ENCODE data around the gene KRT7. TPM values are rescaled to one million over a fixed set of nuclear protein-coding genes. Genes with fewer than 3 reads are reported as not detected.

KRT7 gene
- total and polyA plus RNA-seq, 4 donors: 0.37 to 9.9 (median 7.0) TPM

DNA sequence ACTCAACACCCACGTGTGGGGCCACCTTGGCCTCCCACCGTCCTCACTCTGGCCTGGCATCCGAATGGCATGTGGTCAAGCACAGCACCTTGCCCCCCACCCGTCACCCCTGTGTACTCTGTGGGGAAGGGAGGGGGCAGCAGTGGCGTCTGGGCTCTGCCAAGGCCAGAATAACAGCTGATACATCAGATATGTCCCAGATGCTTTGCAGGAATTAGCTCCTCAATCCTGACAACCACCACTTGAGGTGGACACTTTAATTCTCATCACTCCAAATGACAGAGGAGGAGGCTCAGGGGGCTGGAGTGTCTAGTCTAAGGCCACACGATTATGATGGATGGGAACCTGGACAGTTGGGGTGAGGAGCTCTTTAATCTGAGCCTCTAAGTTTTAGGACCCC lies 39.5 kb upstream of the KRT7 start:
- H3K4me1 ChIP-seq (ENCODE audit: control insufficient read depth in 4 of 4, insufficient read depth in 4 of 4, low read length in 3 of 4): peaks cover 0 to 8% (median 1%) of the 10 kb centered on the region in 4 donors
- TF ChIP-seq RXRA (IDR thresholded peaks at IDR 0.05): no peak
- no peak for TF ChIP-seq JUND (IDR thresholded peaks at IDR 0.05)
- TF ChIP-seq, protein P1, sequence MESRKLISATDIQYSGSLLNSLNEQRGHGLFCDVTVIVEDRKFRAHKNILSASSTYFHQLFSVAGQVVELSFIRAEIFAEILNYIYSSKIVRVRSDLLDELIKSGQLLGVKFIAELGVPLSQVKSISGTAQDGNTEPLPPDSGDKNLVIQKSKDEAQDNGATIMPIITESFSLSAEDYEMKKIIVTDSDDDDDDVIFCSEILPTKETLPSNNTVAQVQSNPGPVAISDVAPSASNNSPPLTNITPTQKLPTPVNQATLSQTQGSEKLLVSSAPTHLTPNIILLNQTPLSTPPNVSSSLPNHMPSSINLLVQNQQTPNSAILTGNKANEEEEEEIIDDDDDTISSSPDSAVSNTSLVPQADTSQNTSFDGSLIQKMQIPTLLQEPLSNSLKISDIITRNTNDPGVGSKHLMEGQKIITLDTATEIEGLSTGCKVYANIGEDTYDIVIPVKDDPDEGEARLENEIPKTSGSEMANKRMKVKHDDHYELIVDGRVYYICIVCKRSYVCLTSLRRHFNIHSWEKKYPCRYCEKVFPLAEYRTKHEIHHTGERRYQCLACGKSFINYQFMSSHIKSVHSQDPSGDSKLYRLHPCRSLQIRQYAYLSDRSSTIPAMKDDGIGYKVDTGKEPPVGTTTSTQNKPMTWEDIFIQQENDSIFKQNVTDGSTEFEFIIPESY (IDR thresholded peaks at IDR 0.05): no peak
- no peak for TF ChIP-seq NR2F2 (IDR thresholded peaks at IDR 0.05)
- TF ChIP-seq RAD21 (IDR thresholded peaks at IDR 0.05): no peak
- no peak for TF ChIP-seq YY1 (IDR thresholded peaks at IDR 0.05)
- TF ChIP-seq HNF4A (conservative IDR thresholded peaks at IDR 0.05): no peak
- TF ChIP-seq TAF1 (conservative IDR thresholded peaks at IDR 0.05): no peak
- TF ChIP-seq GABPA (IDR thresholded peaks at IDR 0.05 in 1 of 2, conservative IDR thresholded peaks at IDR 0.05 in 1 of 2): no peak
- TF ChIP-seq EGR1 (IDR thresholded peaks at IDR 0.05; ENCODE audit: low read depth in 2 of 2): no peak
- no peak for TF ChIP-seq ATF3 (IDR thresholded peaks at IDR 0.05)
- TF ChIP-seq MAX (IDR thresholded peaks at IDR 0.05): no peak
- TF ChIP-seq, protein P2, sequence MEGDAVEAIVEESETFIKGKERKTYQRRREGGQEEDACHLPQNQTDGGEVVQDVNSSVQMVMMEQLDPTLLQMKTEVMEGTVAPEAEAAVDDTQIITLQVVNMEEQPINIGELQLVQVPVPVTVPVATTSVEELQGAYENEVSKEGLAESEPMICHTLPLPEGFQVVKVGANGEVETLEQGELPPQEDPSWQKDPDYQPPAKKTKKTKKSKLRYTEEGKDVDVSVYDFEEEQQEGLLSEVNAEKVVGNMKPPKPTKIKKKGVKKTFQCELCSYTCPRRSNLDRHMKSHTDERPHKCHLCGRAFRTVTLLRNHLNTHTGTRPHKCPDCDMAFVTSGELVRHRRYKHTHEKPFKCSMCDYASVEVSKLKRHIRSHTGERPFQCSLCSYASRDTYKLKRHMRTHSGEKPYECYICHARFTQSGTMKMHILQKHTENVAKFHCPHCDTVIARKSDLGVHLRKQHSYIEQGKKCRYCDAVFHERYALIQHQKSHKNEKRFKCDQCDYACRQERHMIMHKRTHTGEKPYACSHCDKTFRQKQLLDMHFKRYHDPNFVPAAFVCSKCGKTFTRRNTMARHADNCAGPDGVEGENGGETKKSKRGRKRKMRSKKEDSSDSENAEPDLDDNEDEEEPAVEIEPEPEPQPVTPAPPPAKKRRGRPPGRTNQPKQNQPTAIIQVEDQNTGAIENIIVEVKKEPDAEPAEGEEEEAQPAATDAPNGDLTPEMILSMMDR (IDR thresholded peaks at IDR 0.05; ENCODE audit: low read depth, low read length, missing input control): no peak
- no peak for TF ChIP-seq FOXA2 (IDR thresholded peaks at IDR 0.05)
- TF ChIP-seq FOXA1 (IDR thresholded peaks at IDR 0.05): no peak
- no peak for TF ChIP-seq HNF4G (IDR thresholded peaks at IDR 0.05)
- no peak for DNase-seq (ENCODE audit: low spot score)

DNA sequence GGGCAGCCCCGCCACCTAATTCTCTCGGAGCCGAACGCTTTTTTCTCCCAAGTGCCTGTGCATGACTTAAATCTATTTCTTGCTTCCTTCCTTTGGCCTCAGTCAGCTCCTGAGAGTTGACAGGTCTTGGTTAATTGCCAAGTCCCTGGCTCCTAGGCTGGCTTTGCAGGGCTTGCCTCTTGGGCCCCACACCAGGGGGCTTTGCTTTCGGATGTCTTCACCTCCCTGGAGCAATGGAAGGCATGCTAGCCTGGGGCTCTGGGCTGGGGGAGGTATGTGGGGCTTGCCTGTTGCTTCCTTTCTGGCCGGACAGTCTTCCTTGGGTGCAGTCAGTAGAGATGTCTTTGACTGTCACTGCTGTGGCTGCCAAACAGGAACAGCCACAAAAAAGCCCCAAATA lies 39.1 kb upstream of the KRT7 start:
- 64% methylated on average over 6 of the region's 6 CpGs for WGBS
- Histone ChIP-seq H3K36me3 (ENCODE audit: control insufficient read depth in 4 of 4, insufficient read depth in 3 of 4, low read depth in 1 of 4, low read length in 3 of 4) (no peaks in the 10 kb centered on the region), H3K27ac (ENCODE audit: low read depth in 1 of 2, low read length in 2 of 2) (no peak overlapping the region)

More for the DNA sequence above, 39.5 kb upstream of the KRT7 start:
- no peak overlapping the region for H3K4me3 ChIP-seq (ENCODE audit: low read depth in 1 of 3, low read length in 3 of 3)
- WGBS: 70% methylated on average over 6 of the region's 6 CpGs
- no peak overlapping the region for H3K9ac ChIP-seq (ENCODE audit: low read depth in 1 of 2, low read length in 2 of 2)
- H3K27ac ChIP-seq (ENCODE audit: low read depth in 1 of 2, low read length in 2 of 2): no peak overlapping the region
- H3K9me3 ChIP-seq (ENCODE audit: control insufficient read depth in 4 of 4, low read length in 3 of 4): no peaks in the 10 kb centered on the region
- H3K27me3 ChIP-seq (ENCODE audit: control insufficient read depth in 4 of 4, insufficient read depth in 4 of 4, low read length in 3 of 4): no peaks in the 10 kb centered on the region
- H3K36me3 ChIP-seq (ENCODE audit: control insufficient read depth in 4 of 4, insufficient read depth in 3 of 4, low read depth in 1 of 4, low read length in 3 of 4): no peaks in the 10 kb centered on the region

More for the DNA sequence above, 39.1 kb upstream of the KRT7 start:
- no peak overlapping the region for H3K9ac ChIP-seq (ENCODE audit: low read depth in 1 of 2, low read length in 2 of 2)
- H3K9me3 ChIP-seq (ENCODE audit: control insufficient read depth in 4 of 4, low read length in 3 of 4): no peaks in the 10 kb centered on the region
- peaks cover 0 to 8% (median 1%) of the 10 kb centered on the region in 4 donors for H3K4me1 ChIP-seq (ENCODE audit: control insufficient read depth in 4 of 4, insufficient read depth in 4 of 4, low read length in 3 of 4)
- TF ChIP-seq NR2F2 (IDR thresholded peaks at IDR 0.05) (no peak), HNF4G (IDR thresholded peaks at IDR 0.05) (no peak), SP1 (IDR thresholded peaks at IDR 0.05) (no peak), HNF4A (conservative IDR thresholded peaks at IDR 0.05) (no peak), EGR1 (IDR thresholded peaks at IDR 0.05; ENCODE audit: low read depth in 2 of 2) (no peak), JUND (IDR thresholded peaks at IDR 0.05) (no peak), FOXA2 (IDR thresholded peaks at IDR 0.05) (no peak), FOXA1 (IDR thresholded peaks at IDR 0.05) (no peak), MAX (IDR thresholded peaks at IDR 0.05) (no peak), RXRA (IDR thresholded peaks at IDR 0.05) (no peak), RAD21 (IDR thresholded peaks at IDR 0.05) (no peak), TAF1 (conservative IDR thresholded peaks at IDR 0.05) (no peak), GABPA (IDR thresholded peaks at IDR 0.05 in 1 of 2, conservative IDR thresholded peaks at IDR 0.05 in 1 of 2) (no peak)
- TF ChIP-seq, protein P3, sequence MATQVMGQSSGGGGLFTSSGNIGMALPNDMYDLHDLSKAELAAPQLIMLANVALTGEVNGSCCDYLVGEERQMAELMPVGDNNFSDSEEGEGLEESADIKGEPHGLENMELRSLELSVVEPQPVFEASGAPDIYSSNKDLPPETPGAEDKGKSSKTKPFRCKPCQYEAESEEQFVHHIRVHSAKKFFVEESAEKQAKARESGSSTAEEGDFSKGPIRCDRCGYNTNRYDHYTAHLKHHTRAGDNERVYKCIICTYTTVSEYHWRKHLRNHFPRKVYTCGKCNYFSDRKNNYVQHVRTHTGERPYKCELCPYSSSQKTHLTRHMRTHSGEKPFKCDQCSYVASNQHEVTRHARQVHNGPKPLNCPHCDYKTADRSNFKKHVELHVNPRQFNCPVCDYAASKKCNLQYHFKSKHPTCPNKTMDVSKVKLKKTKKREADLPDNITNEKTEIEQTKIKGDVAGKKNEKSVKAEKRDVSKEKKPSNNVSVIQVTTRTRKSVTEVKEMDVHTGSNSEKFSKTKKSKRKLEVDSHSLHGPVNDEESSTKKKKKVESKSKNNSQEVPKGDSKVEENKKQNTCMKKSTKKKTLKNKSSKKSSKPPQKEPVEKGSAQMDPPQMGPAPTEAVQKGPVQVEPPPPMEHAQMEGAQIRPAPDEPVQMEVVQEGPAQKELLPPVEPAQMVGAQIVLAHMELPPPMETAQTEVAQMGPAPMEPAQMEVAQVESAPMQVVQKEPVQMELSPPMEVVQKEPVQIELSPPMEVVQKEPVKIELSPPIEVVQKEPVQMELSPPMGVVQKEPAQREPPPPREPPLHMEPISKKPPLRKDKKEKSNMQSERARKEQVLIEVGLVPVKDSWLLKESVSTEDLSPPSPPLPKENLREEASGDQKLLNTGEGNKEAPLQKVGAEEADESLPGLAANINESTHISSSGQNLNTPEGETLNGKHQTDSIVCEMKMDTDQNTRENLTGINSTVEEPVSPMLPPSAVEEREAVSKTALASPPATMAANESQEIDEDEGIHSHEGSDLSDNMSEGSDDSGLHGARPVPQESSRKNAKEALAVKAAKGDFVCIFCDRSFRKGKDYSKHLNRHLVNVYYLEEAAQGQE (IDR thresholded peaks at IDR 0.05): no peak
- TF ChIP-seq, protein P1 (IDR thresholded peaks at IDR 0.05): no peak
- TF ChIP-seq, protein P2 (IDR thresholded peaks at IDR 0.05; ENCODE audit: low read depth, low read length, missing input control): no peak
- DNase-seq (ENCODE audit: low spot score): no peak
- H3K27me3 ChIP-seq (ENCODE audit: control insufficient read depth in 4 of 4, insufficient read depth in 4 of 4, low read length in 3 of 4): no peaks in the 10 kb centered on the region
- H3K4me3 ChIP-seq (ENCODE audit: low read depth in 1 of 3, low read length in 3 of 3): no peak overlapping the region

Data from liver (tissue), 9 donors.